ENCODE data around the gene BSDC1. TPM values are rescaled to one million over a fixed set of nuclear protein-coding genes. Genes with fewer than 3 reads are reported as not detected.

The BSDC1 gene
- total RNA-seq, 4 donors from 2014 or later, result 57.3 to 67.9 (median 63.4) TPM

DNA sequence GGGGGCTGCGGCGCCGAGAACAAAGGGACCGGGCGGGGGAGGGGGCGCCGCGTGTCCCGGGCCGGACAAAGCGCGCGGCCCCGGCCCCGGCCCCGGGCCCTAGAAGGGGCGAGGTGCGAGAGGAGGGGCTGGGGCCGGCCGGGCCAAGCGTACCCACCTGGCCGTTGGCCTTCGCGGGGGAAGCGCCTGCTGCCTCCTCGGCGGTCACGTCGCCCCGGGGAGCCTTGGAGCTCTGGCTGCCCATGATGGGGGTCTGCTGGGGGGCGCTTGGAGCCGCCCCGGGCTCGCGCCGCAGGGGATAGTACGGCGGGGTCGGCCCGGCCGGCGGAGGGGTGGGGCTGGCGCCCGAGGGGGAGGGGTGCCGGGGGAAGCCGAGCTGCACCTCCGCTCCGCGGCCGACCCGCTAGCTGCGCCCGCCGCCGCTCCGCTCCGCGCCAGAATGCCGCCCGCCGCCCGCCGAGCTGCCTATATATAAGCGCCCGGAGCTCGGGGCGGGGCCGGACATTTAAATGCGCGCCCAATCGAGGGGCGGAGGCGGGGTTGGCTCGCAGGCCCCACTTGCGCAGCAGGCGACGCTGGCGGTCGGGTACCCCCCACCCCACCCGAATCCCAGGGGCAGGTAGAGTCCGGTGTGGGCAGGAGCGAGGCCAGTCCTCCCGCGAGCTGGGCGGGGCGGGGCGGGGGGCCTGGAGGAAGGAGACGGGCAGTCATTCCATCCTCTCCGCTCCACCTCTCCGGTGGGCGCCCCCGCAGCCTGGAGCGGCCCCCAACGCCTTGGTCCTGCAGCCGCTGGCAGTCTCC, 58.3 kb downstream of the BSDC1 start, which contains the start of gene MARCKSL1:
TSS of gene MARCKSL1 (minus strand) at position 444 of the 801 bp plus-strand sequence. CDS start at position 244, 200 bp downstream.
- WGBS, result 0% methylated on average over 3 of the region's 95 CpGs
- intact Hi-C loops (cut with DNase I), result no loop called here
- peak; percentile 71 to 91 for TF ChIP-seq POLR2AphosphoS5 (IDR thresholded peaks at IDR 0.05)
- TF ChIP-seq EP300 (IDR thresholded peaks at IDR 0.05), result no peak
- TF ChIP-seq, protein P1, sequence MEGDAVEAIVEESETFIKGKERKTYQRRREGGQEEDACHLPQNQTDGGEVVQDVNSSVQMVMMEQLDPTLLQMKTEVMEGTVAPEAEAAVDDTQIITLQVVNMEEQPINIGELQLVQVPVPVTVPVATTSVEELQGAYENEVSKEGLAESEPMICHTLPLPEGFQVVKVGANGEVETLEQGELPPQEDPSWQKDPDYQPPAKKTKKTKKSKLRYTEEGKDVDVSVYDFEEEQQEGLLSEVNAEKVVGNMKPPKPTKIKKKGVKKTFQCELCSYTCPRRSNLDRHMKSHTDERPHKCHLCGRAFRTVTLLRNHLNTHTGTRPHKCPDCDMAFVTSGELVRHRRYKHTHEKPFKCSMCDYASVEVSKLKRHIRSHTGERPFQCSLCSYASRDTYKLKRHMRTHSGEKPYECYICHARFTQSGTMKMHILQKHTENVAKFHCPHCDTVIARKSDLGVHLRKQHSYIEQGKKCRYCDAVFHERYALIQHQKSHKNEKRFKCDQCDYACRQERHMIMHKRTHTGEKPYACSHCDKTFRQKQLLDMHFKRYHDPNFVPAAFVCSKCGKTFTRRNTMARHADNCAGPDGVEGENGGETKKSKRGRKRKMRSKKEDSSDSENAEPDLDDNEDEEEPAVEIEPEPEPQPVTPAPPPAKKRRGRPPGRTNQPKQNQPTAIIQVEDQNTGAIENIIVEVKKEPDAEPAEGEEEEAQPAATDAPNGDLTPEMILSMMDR (IDR thresholded peaks at IDR 0.05), result no peak
- TF ChIP-seq POLR2A (IDR thresholded peaks at IDR 0.05; ENCODE audit: low read depth), result peak; percentile 46
- Histone ChIP-seq H3K27ac (replicated peaks in 1 of 4) (peak within 1 kb of the TSS; percentile 59 to 71 (median 68)), H3K27me3 (no peaks in the 10 kb centered on the region), H3K4me3 (peak within 1 kb of the TSS; percentile 77 to 82 (median 78)), H3K4me1 (peaks cover 32 to 47% (median 42%) of the 10 kb centered on the region in 4 donors), H3K9me3 (no peaks in the 10 kb centered on the region), H3K36me3 (peaks cover 13 to 26% (median 23%) of the 10 kb centered on the region in 4 donors)
- no peak for DNase-seq (ENCODE audit: extremely low spot score)

DNA sequence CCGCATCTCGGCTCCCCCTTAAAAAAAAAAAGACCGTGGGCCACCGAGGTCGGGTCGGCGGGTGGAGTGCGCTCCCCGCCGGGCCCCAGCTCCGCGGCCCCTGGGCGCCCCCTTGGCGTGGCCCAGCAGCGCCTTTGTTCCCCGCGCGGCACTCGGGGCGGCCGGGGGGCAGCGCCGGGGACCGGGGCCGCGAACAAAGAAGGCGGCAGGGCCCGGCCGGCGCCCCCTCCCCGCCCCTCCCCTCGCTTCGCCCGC, 58.8 kb downstream of the BSDC1 start:
- Histone ChIP-seq H3K4me1 (peaks cover 32 to 47% (median 42%) of the 10 kb centered on the region in 4 donors), H3K27ac (replicated peaks in 1 of 4) (peak overlapping the region; percentile 59 to 71 (median 68)), H3K9me3 (no peaks in the 10 kb centered on the region), H3K27me3 (no peaks in the 10 kb centered on the region), H3K4me3 (peak overlapping the region; percentile 77 to 82 (median 78)), H3K36me3 (peaks cover 13 to 31% (median 28%) of the 10 kb centered on the region in 4 donors)
- no CpG with 5 or more reads among the region's 34 CpGs for WGBS
- intact Hi-C loops (cut with DNase I), result no loop called here
- no peak for DNase-seq (ENCODE audit: extremely low spot score)
- TF ChIP-seq POLR2A (IDR thresholded peaks at IDR 0.05; ENCODE audit: low read depth), result no peak
- TF ChIP-seq POLR2AphosphoS5 (IDR thresholded peaks at IDR 0.05), result no peak
- no peak for TF ChIP-seq EP300 (IDR thresholded peaks at IDR 0.05)
- TF ChIP-seq, protein P1 (IDR thresholded peaks at IDR 0.05), result no peak

DNA sequence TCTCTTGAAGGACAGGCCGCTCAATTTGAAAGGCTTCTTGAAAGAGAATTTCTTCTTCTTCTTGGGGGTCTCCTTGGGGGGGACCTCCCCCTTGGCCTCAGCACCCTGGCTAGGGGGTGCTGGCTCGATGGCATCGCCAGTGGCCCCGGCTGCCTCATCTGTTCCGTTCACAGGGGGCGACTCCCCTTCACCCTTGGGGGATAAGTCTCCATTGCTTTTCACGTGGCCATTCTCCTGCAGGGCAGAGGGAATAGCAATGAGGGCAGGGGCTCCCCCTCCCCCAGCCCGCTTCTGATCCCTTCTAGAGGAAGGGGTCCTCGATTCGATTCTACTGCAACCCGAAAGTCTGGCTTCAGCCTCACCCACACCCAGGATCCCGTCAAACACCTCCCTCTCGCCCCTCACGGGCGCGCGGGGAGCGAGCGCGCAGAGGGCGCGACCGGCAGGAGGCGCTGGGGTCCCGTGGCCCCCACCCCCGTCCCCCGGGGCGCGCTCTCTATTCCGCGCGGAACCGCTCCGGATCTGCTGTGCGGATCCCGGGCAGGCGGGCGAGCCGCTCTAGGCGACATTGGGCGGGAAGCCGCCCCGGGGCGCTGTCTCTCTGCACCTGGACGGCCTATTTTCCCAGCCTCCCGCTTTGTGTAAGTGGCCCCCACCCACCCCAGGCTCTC, 59.2 kb downstream of the BSDC1 start:
- Histone ChIP-seq H3K27ac (replicated peaks in 1 of 4) (peak overlapping the region; percentile 59 to 71 (median 68)), H3K27me3 (no peaks in the 10 kb centered on the region), H3K9me3 (no peaks in the 10 kb centered on the region), H3K36me3 (peaks cover 13 to 35% (median 32%) of the 10 kb centered on the region in 4 donors), H3K4me3 (peak overlapping the region; percentile 77 to 82 (median 78)), H3K4me1 (peaks cover 32 to 47% (median 42%) of the 10 kb centered on the region in 4 donors)
- TF ChIP-seq EP300 (IDR thresholded peaks at IDR 0.05), result no peak
- TF ChIP-seq POLR2AphosphoS5 (IDR thresholded peaks at IDR 0.05), result peak in 1 of 2 donors; percentile 19
- TF ChIP-seq, protein P1 (IDR thresholded peaks at IDR 0.05), result peak; percentile 62 to 69 (median 67)
- TF ChIP-seq POLR2A (IDR thresholded peaks at IDR 0.05; ENCODE audit: low read depth), result no peak
- intact Hi-C loops (cut with DNase I), result no loop called here
- WGBS, result 17% methylated on average over 8 of the region's 46 CpGs
- no peak for DNase-seq (ENCODE audit: extremely low spot score)

DNA sequence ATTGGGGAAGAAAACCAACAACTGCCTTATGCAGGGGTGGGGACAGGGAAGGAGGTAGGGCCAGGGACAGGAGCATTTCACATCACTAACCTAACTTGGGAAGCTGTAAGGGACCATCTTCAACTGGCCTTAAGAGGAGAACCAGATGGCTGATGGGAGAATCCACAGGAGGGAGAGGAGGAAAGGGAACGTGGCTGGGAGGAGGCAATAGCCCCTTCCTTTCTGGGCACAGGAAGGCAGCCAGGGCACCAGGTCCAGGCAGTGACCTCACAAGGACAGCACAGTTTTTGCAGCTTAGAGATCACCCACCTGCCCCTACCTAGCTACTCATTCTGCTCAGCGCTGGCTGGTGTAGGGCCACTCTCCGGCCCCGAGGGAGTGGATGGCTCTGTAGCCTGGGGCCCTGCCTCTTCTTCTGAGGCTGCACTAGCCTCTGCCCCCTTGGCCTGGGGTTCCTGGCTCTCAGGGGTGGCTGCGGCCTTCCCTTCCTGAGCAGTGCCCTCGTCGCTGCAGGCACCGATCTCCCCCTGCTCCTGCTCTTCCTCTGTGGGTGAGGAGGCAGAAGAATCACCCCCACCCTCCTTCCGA, 59.9 kb downstream of the BSDC1 start:
- Histone ChIP-seq H3K4me3 (peak overlapping the region; percentile 77 to 82 (median 78)), H3K27ac (replicated peaks in 1 of 4) (peak overlapping the region in 3 of 4 donors; percentile 67 to 71 (median 70)), H3K27me3 (no peaks in the 10 kb centered on the region), H3K4me1 (peaks cover 32 to 47% (median 42%) of the 10 kb centered on the region in 4 donors), H3K9me3 (no peaks in the 10 kb centered on the region), H3K36me3 (peaks cover 13 to 42% (median 38%) of the 10 kb centered on the region in 4 donors)
- TF ChIP-seq EP300 (IDR thresholded peaks at IDR 0.05) (no peak), POLR2AphosphoS5 (IDR thresholded peaks at IDR 0.05) (no peak), POLR2A (IDR thresholded peaks at IDR 0.05; ENCODE audit: low read depth) (no peak)
- TF ChIP-seq, protein P1 (IDR thresholded peaks at IDR 0.05), result no peak
- DNase-seq (ENCODE audit: extremely low spot score), result no peak
- intact Hi-C loops (cut with DNase I), result no loop called here
- WGBS, result 50% methylated on average over 8 of the region's 9 CpGs
